ENCODE data around the gene ATG2B. TPM values are rescaled to one million over a fixed set of nuclear protein-coding genes. Genes with fewer than 3 reads are reported as not detected.

ATG2B gene
- total RNA-seq, 2 donors from 2014 or later = 24.5 to 43.3 TPM

DNA sequence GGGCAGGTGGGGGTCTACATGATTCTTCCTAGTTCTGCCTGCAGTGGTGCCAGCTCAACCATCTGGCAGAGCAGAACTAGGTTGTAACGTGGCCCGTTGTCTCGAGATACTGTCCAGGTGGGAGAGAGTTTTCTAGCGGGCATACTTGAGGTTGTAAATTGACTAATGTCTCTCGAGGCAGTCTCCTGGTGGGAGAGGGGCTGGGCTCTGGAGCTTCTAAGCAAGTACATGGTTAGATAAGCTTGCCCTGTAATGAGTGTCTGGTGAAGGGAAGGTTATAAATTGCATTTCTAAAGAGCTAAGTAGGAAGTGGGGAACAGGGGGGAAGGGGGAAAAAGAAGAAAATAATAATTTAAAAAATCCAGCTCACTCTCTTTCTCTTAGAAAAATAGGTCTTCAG is 89.0 kb downstream of the ATG2B start:
- Histone ChIP-seq H3K4me3 (no peak overlapping the region), H3K9me3 (no peaks in the 10 kb centered on the region), H3K36me3 (no peaks in the 10 kb centered on the region), H3K27me3 (replicated peaks; ENCODE audit: insufficient read depth) (no peaks in the 10 kb centered on the region), H3K4me1 (replicated peaks) (no peaks in the 10 kb centered on the region), H3K27ac (no peak overlapping the region)
- no peak for DNase-seq (ENCODE audit: low spot score)
- WGBS = 84% methylated on average over 5 of the region's 5 CpGs
- intact Hi-C loops (cut with DNase I) = loop anchor here (2.0 to 10.0 kb wide), 2 partner anchors 173 to 709 kb away; no protein-coding TSS in a partner anchor
- TF ChIP-seq, protein P1, sequence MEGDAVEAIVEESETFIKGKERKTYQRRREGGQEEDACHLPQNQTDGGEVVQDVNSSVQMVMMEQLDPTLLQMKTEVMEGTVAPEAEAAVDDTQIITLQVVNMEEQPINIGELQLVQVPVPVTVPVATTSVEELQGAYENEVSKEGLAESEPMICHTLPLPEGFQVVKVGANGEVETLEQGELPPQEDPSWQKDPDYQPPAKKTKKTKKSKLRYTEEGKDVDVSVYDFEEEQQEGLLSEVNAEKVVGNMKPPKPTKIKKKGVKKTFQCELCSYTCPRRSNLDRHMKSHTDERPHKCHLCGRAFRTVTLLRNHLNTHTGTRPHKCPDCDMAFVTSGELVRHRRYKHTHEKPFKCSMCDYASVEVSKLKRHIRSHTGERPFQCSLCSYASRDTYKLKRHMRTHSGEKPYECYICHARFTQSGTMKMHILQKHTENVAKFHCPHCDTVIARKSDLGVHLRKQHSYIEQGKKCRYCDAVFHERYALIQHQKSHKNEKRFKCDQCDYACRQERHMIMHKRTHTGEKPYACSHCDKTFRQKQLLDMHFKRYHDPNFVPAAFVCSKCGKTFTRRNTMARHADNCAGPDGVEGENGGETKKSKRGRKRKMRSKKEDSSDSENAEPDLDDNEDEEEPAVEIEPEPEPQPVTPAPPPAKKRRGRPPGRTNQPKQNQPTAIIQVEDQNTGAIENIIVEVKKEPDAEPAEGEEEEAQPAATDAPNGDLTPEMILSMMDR (IDR thresholded peaks at IDR 0.05) = no peak
- TF ChIP-seq POLR2A (IDR thresholded peaks at IDR 0.05) = no peak
- TF ChIP-seq POLR2AphosphoS5 (IDR thresholded peaks at IDR 0.05) = no peak

DNA sequence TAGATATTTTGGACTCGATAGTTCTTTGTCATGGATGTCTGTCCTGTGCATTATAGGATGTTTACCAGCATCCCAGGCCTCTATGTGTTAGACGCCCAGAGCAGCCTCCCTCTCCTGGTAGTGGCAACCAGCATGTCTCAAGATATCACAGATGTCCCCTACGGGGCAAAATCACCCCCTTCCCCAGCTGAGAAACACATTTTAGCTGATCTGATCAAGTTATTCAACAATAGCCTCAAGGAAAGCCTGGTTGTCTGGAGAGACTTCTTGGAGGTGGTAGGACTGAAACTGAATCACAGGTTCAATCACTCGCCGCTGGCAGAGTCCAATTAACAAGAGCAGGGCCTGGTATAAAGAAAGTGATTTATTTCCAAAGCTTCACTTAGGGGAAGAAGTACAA is 89.5 kb downstream of the ATG2B start:
- Histone ChIP-seq H3K27me3 (replicated peaks; ENCODE audit: insufficient read depth) (no peaks in the 10 kb centered on the region), H3K9me3 (no peaks in the 10 kb centered on the region)

DNA sequence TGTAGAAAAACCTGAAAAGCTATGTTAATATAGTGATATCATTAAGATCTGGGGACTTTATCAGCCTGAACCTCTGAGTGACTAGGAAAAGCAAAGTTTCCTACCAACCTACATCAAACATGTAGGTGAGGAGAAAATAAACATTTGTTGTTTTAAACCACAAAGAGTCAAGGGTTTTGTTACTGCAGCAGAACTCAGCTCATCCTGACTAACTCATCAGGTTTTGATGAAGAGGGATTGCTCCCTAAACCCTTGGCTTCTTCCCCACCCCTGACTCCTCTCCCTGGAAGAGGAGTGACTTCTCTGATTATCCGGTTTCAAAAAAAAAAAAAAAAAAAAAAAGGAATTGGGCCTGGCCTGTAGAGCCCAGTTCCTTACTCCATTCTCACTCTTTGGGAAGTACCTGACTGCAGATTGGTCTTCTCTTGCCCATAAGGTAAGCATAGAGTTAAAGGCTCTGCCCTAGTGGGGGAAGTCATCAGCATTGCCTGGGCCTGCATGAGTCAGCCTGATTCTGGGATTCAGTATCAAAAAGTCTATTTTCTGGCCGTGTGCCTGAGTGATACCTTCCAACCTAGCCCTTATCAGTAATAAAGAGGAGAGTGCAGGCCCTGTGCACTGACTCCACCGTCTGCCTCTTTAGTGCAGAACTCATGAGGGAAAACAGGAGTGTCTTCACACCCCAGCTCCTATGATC is 90.2 kb downstream of the ATG2B start:
- H3K4me3 ChIP-seq = no peak overlapping the region
- no peak overlapping the region for H3K27ac ChIP-seq
- intact Hi-C loops (cut with DNase I) = loop anchor here (10.0 kb wide), 1 partner anchor 708 kb away; no protein-coding TSS in a partner anchor
- no peaks in the 10 kb centered on the region for H3K4me1 ChIP-seq (replicated peaks)
- 52% methylated on average over 3 of the region's 3 CpGs for WGBS
- no peaks in the 10 kb centered on the region for H3K27me3 ChIP-seq (replicated peaks; ENCODE audit: insufficient read depth)
- no peaks in the 10 kb centered on the region for H3K36me3 ChIP-seq
- no peak for DNase-seq (ENCODE audit: low spot score)
- H3K9me3 ChIP-seq = no peaks in the 10 kb centered on the region
- TF ChIP-seq, protein P1 (IDR thresholded peaks at IDR 0.05) = no peak
- TF ChIP-seq POLR2A (IDR thresholded peaks at IDR 0.05) = no peak
- no peak for TF ChIP-seq POLR2AphosphoS5 (IDR thresholded peaks at IDR 0.05)

More for the DNA sequence above, 89.5 kb downstream of the ATG2B start:
- no peak for TF ChIP-seq POLR2A (IDR thresholded peaks at IDR 0.05)
- TF ChIP-seq, protein P1 (IDR thresholded peaks at IDR 0.05) = no peak
- TF ChIP-seq POLR2AphosphoS5 (IDR thresholded peaks at IDR 0.05) = no peak
- DNase-seq (ENCODE audit: low spot score) = no peak
- no peaks in the 10 kb centered on the region for H3K36me3 ChIP-seq
- intact Hi-C loops (cut with DNase I) = loop anchor here (2.0 to 10.0 kb wide), 2 partner anchors 173 to 709 kb away; no protein-coding TSS in a partner anchor
- 96% methylated on average over 5 of the region's 5 CpGs for WGBS
- H3K4me1 ChIP-seq (replicated peaks) = no peaks in the 10 kb centered on the region
- H3K4me3 ChIP-seq = no peak overlapping the region
- H3K27ac ChIP-seq = no peak overlapping the region

DNA sequence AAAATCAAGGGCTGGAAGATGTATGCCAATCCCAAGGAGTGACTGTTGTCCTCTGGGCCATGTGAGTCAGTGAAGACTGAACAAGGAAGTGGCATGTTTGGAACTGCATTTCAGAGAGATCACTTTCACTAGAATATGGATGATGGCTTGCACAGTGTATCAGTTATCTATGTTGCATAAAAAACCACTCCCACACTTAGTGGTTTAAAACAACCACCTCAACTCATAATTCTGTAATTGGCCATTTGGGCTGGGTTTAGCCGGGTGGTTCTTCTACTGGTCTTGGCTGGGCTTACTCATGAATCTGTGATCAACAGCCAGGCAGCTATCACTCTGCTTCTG is 91.7 kb downstream of the ATG2B start:
- TF ChIP-seq POLR2A (IDR thresholded peaks at IDR 0.05) = no peak
- TF ChIP-seq, protein P1 (IDR thresholded peaks at IDR 0.05) = no peak
- no peak for TF ChIP-seq POLR2AphosphoS5 (IDR thresholded peaks at IDR 0.05)
- H3K9me3 ChIP-seq = no peaks in the 10 kb centered on the region
- H3K4me3 ChIP-seq = no peak overlapping the region
- H3K36me3 ChIP-seq = no peaks in the 10 kb centered on the region
- WGBS = 100% methylated on average over 1 of the region's 1 CpG
- no peaks in the 10 kb centered on the region for H3K27me3 ChIP-seq (replicated peaks; ENCODE audit: insufficient read depth)
- intact Hi-C loops (cut with DNase I) = loop anchor here (10.0 kb wide), 1 partner anchor 707 kb away; no protein-coding TSS in a partner anchor
- no peak overlapping the region for H3K27ac ChIP-seq
- no peak for DNase-seq (ENCODE audit: low spot score)
- no peaks in the 10 kb centered on the region for H3K4me1 ChIP-seq (replicated peaks)

Measured in prostate gland (tissue), 2 donors.